SK-N-MC (cell line): Measurements from ENCODE around the gene RABIF.
"Not testable (repeated sequence)": the region's sequence is repeated elsewhere in the genome, so short reads cannot be mapped to it uniquely, and the experiment has no call there.

Experiments used
- DNase-seq: peaks from one replicate; pipeline ENCODE4 v3.0.0-alpha.2; 2011; ENCODE audit warnings: low read depth, low spot score
- H3K27ac ChIP-seq: fragments of 200-600 bp; sonication (generic); 2 replicates; pipeline ENCODE4 v1.5.1; 2016; ENCODE audit warnings: mixed run types
- H3K36me3 ChIP-seq: fragments of 200-600 bp; sonication (generic); 2 replicates; pipeline ENCODE4 v1.6.1; 2017; ENCODE audit warnings: antibody characterized with exemption, low read length, mixed read lengths; ENCODE audit not compliant: insufficient read depth
- H3K4me3 ChIP-seq: fragments of 200-600 bp; sonication (generic); 2 replicates; pipeline ENCODE4 v1.5.1; 2016
- H3K9ac ChIP-seq: fragments of 200-600 bp; sonication (generic); 2 replicates; pipeline ENCODE4 v1.8.0; 2017; ENCODE audit warnings: mixed run types, mixed read lengths; ENCODE audit not compliant: insufficient read length
- H3K9me3 ChIP-seq: fragments of 200-600 bp; sonication (generic); 2 replicates; pipeline ENCODE4 v1.6.1; 2017; ENCODE audit warnings: low read depth, mild to moderate bottlenecking, antibody characterized with exemption, low read length, moderate library complexity, mixed read lengths
- EZH2 ChIP-seq: fragments of 200-600 bp; sonication (generic); IDR thresholded peaks from one replicate; pipeline ENCODE4 v1.6.1; 2017; ENCODE audit warnings: antibody characterized with exemption
- FOXP2 ChIP-seq: optimal IDR thresholded peaks from 2 replicates; pipeline ENCODE3; 2011; ENCODE audit warnings: mild to moderate bottlenecking, moderate library complexity; ENCODE audit not compliant: insufficient read depth; ENCODE audit errors: extremely low read length, control extremely low read depth
- POLR2AphosphoS5 ChIP-seq: IDR thresholded peaks from 2 replicates; pipeline ENCODE4 v1.6.1; 2012; ENCODE audit warnings: mild to moderate bottlenecking, low read depth, low read length, borderline replicate concordance

The RABIF gene

DNA sequence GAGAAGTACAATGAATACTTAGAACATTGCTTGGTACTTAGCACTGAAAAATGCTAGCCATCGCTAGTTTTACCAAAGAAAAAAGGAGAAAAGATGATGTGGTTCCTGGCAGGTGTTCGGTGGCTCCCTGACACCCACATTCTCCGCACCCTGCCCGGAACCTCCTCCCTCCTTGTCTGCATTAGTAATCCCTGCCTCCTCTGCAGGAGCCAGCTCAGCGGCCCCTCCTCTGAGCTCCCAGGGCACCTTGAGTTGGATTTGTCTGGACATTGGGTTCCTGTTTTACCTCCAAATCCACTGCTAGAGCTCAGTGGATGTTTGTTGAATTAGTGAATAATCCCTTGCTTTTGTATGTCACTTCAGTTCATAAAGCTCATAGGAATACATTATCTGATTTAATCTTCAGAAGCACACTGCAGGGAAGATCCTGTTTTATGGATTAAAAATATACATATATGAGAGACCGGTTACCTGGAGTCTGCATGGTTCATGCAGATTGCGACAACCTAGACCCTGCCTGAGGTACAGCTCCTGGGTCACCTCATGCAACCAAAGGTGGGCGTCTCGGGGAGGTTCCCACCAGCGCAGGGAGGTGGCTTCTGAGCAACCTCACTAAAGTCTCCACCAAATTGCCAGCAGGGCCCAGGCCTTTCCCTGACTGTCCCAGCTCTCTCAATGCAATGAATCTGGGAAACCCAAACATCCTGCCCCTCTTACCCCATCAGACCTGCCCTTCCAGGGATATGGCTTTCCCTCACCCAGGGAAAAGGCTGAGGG is 54.0 kb downstream of the RABIF start:
- Histone ChIP-seq H3K27ac (no peak overlapping the region), H3K9ac (no peak overlapping the region), H3K36me3 (no peaks in the 10 kb centered on the region), H3K4me3 (no peak overlapping the region), H3K9me3 (no peaks in the 10 kb centered on the region)
- no peak for TF ChIP-seq EZH2
- no peak for TF ChIP-seq POLR2AphosphoS5
- no peak for TF ChIP-seq FOXP2
- no peak for DNase-seq

DNA sequence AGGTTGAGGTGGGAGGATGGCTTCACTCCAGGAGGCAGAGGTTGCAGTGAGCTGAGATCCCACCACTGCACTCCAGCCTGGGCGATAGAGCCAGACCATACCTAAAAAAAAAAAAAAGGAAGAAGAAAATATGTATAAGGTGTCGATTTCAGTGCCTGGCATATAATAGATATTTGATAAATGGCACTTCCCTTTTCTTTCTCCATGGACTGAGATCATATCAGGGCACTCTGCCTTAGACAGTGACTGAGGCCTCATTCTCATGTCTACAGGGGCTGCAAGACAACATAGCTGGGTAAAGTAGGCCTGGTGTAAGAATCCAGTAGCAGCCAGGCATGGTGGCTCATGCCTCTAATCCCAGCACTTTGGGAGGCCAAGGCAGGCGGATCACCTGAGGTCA is 57.0 kb downstream of the RABIF start:
- DNase-seq, result no peak
- Histone ChIP-seq H3K36me3 (no peaks in the 10 kb centered on the region), H3K27ac (no peak overlapping the region), H3K9ac (no peak overlapping the region), H3K9me3 (no peaks in the 10 kb centered on the region), H3K4me3 (no peak overlapping the region)
- no peak for TF ChIP-seq EZH2
- TF ChIP-seq FOXP2, result no peak
- no peak for TF ChIP-seq POLR2AphosphoS5

GRCh38 chr1:202829223-202829622 is 59.7 kb downstream of the RABIF start:
- not testable (repeated sequence) for H3K36me3 ChIP-seq, H3K27ac ChIP-seq, H3K9ac ChIP-seq, H3K4me3 ChIP-seq, H3K9me3 ChIP-seq, DNase-seq
